HepG2 (cell line): ENCODE measurements around the gene RTF1. TPM values are rescaled to one million over a fixed set of nuclear protein-coding genes. Genes with fewer than 3 reads are reported as not detected.

Source experiments
- ARNT ChIP-seq: fragments of 450-650 bp; IDR thresholded peaks from 2 replicates; pipeline ENCODE4 v1.6.1; 2017
- ASH2L ChIP-seq: fragments of 300-600, 200-600 bp; sonication (generic); IDR thresholded peaks from 2 replicates; pipeline ENCODE4 v1.7.0; 2017; ENCODE audit warnings: low read depth, mild to moderate bottlenecking, moderate library complexity, mixed read lengths, low read length; ENCODE audit not compliant: insufficient read length
- BCL6 ChIP-seq: IDR thresholded peaks from 2 replicates; pipeline ENCODE4 v1.6.1; 2016; ENCODE audit warnings: missing genetic modification reagents, missing compliant biosample characterization
- CCDC6 ChIP-seq: sonication (generic); formaldehyde crosslinking; IDR thresholded peaks from 2 replicates; pipeline ENCODE4 v1.8.1; 2022; ENCODE audit warnings: mild to moderate bottlenecking, missing genetic modification reagents, moderate library complexity
- DPF2 ChIP-seq: sonication (generic); formaldehyde crosslinking; IDR thresholded peaks from 2 replicates; pipeline ENCODE4 v1.4.0; 2020; ENCODE audit warnings: mild to moderate bottlenecking, low read depth, missing genetic modification reagents, borderline replicate concordance
- ERF ChIP-seq: IDR thresholded peaks from 2 replicates; pipeline ENCODE4 v1.6.1; 2018; ENCODE audit warnings: missing biosample characterization, missing genetic modification reagents
- GFI1 ChIP-seq: sonication (generic); formaldehyde crosslinking; IDR thresholded peaks from 2 replicates; pipeline ENCODE4 v1.5.0; 2020; ENCODE audit warnings: missing genetic modification reagents, mild to moderate bottlenecking, borderline replicate concordance
- HDAC6 ChIP-seq: fragments of 200-600 bp; sonication (generic); IDR thresholded peaks from 2 replicates; pipeline ENCODE4 v1.7.0; 2017; ENCODE audit warnings: mild to moderate bottlenecking, antibody characterized with exemption, low read length, low read depth
- KDM2A ChIP-seq: sonication (generic); formaldehyde crosslinking; IDR thresholded peaks from 2 replicates; pipeline ENCODE4 v1.4.0; 2020; ENCODE audit warnings: low read depth, missing genetic modification reagents, borderline replicate concordance
- KLF9 ChIP-seq: IDR thresholded peaks from 2 replicates; pipeline ENCODE4 v1.6.1; 2016; ENCODE audit warnings: low read depth
- NCOR1 ChIP-seq: fragments of 200-600 bp; sonication (generic); IDR thresholded peaks from 2 replicates; pipeline ENCODE4 v1.7.0; 2017; ENCODE audit warnings: antibody characterized with exemption, low read length, borderline replicate concordance
- PHF20 ChIP-seq: sonication (generic); formaldehyde crosslinking; IDR thresholded peaks from 2 replicates; pipeline ENCODE4 v1.5.0; 2020; ENCODE audit warnings: mild to moderate bottlenecking, missing genetic modification reagents
- RARA ChIP-seq: IDR thresholded peaks from 2 replicates; pipeline ENCODE4 v1.6.1; 2016; ENCODE audit warnings: missing genetic modification reagents, missing compliant biosample characterization
- SP140L ChIP-seq: sonication (generic); formaldehyde crosslinking; IDR thresholded peaks from 2 replicates; pipeline ENCODE4 v1.4.0; 2020; ENCODE audit warnings: missing genetic modification reagents, borderline replicate concordance
- TARDBP ChIP-seq: sonication (generic); formaldehyde crosslinking; IDR thresholded peaks from 2 replicates; pipeline ENCODE4 v1.8.0; 2022; ENCODE audit warnings: mild to moderate bottlenecking, missing genetic modification reagents
- TCF7L2 ChIP-seq: IDR thresholded peaks from 2 replicates; pipeline ENCODE4 v1.6.1; 2011; ENCODE audit warnings: mild to moderate bottlenecking, low read depth, low read length, moderate library complexity
- ZNF17 ChIP-seq: sonication (generic); formaldehyde crosslinking; IDR thresholded peaks from 2 replicates; pipeline ENCODE4 v1.5.0; 2020; ENCODE audit warnings: mild to moderate bottlenecking, missing genetic modification reagents
- ZNF331 ChIP-seq: sonication (generic); formaldehyde crosslinking; IDR thresholded peaks from 2 replicates; pipeline ENCODE4 v1.4.0; 2020; ENCODE audit warnings: missing genetic modification reagents
- ZNF431 ChIP-seq: sonication (generic); formaldehyde crosslinking; IDR thresholded peaks from 2 replicates; pipeline ENCODE4 v1.9.0; 2022; ENCODE audit warnings: missing genetic modification reagents, low read depth, mild to moderate bottlenecking, borderline replicate concordance
- ZNF501 ChIP-seq: sonication (generic); formaldehyde crosslinking; IDR thresholded peaks from 2 replicates; pipeline ENCODE4 v1.5.1; 2020; ENCODE audit warnings: mild to moderate bottlenecking, moderate library complexity, missing genetic modification reagents
- ZNF605 ChIP-seq: sonication (generic); formaldehyde crosslinking; IDR thresholded peaks from 2 replicates; pipeline ENCODE4 v1.8.0; 2022; ENCODE audit warnings: mild to moderate bottlenecking, missing genetic modification reagents
- ZNF614 ChIP-seq: IDR thresholded peaks from 2 replicates; pipeline ENCODE4 v1.6.1; 2018; ENCODE audit warnings: missing biosample characterization, missing genetic modification reagents, inconsistent platforms, borderline replicate concordance
- ZNF670 ChIP-seq: sonication (generic); formaldehyde crosslinking; IDR thresholded peaks from 2 replicates; pipeline ENCODE4 v1.8.0; 2022; ENCODE audit warnings: mild to moderate bottlenecking, missing genetic modification reagents, borderline replicate concordance
- ZNF891 ChIP-seq: sonication (generic); formaldehyde crosslinking; IDR thresholded peaks from 2 replicates; pipeline ENCODE4 v1.5.0; 2020; ENCODE audit warnings: mild to moderate bottlenecking, missing genetic modification reagents
- ZSCAN21 ChIP-seq: sonication (generic); formaldehyde crosslinking; IDR thresholded peaks from 2 replicates; pipeline ENCODE4 v1.8.0; 2022; ENCODE audit warnings: mild to moderate bottlenecking, missing genetic modification reagents, moderate library complexity, borderline replicate concordance
- polyA plus RNA-seq, 8 experiments: library from polyadenylated mRNA; depleted of rRNA in 3 of 8; stranded (reverse) in 7 of 8; unstranded in 1 of 8; fragments of >200 nt; fragmentation: Illumina TruSeq in 4 of 8; extraction: Trizol in 4 of 8; gene quantifications; 2 replicates each; pipeline versions ENCODE4 v1.2.1 to v1.2.3, GENCODE V29; 2011 to 2016; ENCODE audit warnings: low read depth in 4 of 8, missing spikeins in 1 of 8, mixed read lengths in 1 of 8; ENCODE audit not compliant: insufficient read depth in 1 of 8
- total RNA-seq, 5 experiments: library from RNA; depleted of rRNA; stranded (reverse); fragments of >200 nt; fragmentation: Illumina TruSeq; extraction: Trizol; gene quantifications; 2 replicates each; pipeline ENCODE4 v1.2.3, GENCODE V29; 2016; ENCODE audit warnings: low read depth in 1 of 5
- TF ChIP-seq, protein P1 (sequence below): sonication (generic); formaldehyde crosslinking; IDR thresholded peaks from 2 replicates; pipeline ENCODE4 v1.5.1; 2020; ENCODE audit warnings: missing genetic modification reagents, mild to moderate bottlenecking, borderline replicate concordance
- TF ChIP-seq, protein P2 (sequence below): sonication (generic); formaldehyde crosslinking; IDR thresholded peaks from 2 replicates; pipeline ENCODE4 v1.4.0; 2020; ENCODE audit warnings: missing genetic modification reagents
- TF ChIP-seq, protein P3 (sequence below): sonication (generic); formaldehyde crosslinking; IDR thresholded peaks from 2 replicates; pipeline ENCODE4 v1.4.0; 2020; ENCODE audit warnings: missing genetic modification reagents
- TF ChIP-seq, protein P4 (sequence below): sonication (generic); formaldehyde crosslinking; IDR thresholded peaks from 2 replicates; pipeline ENCODE4 v1.8.1; 2023; ENCODE audit warnings: missing genetic modification reagents, mild to moderate bottlenecking, borderline replicate concordance

Gene RTF1
- total and polyA plus RNA-seq, 2 of the 13 experiments (the other 11 are each of a cell fraction or from before 2014, with no cell fraction given), result 13.9 to 17.9 TPM

DNA sequence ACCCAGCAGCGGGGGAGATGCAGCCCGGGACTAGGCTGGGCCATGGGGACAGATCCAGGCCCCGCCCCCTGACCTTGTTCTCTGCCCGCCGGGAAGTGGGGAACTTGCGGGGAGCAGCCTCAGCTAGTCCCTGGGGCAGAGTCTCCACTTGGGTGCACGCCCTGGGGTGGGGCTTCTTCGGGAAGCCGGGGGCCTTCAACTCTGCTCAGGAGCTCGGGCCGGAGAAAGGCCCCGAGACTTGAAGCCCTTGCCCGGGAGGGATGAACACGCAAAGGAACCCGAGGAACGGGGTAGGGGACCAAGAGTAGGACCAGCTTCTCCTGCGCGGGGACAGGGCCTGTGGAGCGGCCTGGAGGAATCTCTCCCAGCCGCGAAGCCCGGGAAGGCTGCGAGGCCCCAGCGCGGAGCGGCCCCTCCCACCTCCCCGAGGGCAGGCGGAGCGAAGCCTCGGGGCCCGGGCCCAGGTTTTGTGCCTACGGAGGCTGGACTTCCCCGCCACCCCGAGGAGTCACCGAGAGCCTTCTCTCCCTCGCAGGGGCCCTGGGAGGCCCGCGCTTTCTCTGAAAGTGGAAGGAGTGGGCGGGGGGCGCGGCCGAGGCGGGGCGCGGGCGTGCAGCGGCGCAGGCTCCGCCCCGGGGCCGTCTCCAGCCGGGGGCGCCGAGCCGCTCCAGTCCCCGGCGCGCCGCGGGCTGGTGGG lies 76.5 kb downstream of the RTF1 start, which contains the start of gene ITPKA (continued):
- TF ChIP-seq ZNF501, result peak; percentile 84
- TF ChIP-seq, protein P1, sequence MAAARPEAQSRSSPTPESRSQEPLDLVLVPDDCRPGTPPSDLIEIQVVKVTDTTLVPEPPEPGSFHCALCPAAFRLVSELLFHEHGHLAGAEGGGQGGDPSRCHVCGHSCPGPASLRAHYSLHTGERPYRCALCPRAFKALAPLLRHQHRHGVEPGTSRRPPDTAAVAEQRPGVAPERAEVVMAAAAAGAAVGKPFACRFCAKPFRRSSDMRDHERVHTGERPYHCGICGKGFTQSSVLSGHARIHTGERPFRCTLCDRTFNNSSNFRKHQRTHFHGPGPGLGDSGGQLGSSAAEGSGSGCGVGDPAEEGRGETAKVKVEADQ (CRISPR knock-in tag), result no peak
- TF ChIP-seq HDAC6, result no peak
- TF ChIP-seq ZNF891 (CRISPR knock-in tag), result peak; percentile 75
- TF ChIP-seq BCL6, result peak; percentile 44; the same call in 1 of the 2 replicates
- TF ChIP-seq TARDBP, result peak; percentile 53; the same call in 1 of the 2 replicates
- peak; percentile 80 for TF ChIP-seq ZNF605 (CRISPR knock-in tag)
- TF ChIP-seq RARA (CRISPR knock-in tag), result 0 out of 2 replicates have a peak, but pooled peaks have one; percentile 30
- no peak for TF ChIP-seq TCF7L2
- TF ChIP-seq ZNF331, result peak; percentile 65; the same call in 1 of the 2 replicates
- TF ChIP-seq, protein P2, sequence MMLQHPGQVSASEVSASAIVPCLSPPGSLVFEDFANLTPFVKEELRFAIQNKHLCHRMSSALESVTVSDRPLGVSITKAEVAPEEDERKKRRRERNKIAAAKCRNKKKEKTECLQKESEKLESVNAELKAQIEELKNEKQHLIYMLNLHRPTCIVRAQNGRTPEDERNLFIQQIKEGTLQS (CRISPR knock-in tag), result no peak
- TF ChIP-seq ZNF431 (CRISPR knock-in tag), result no peak
- peak; percentile 35; the same call in 1 of the 2 replicates for TF ChIP-seq ZNF670 (CRISPR knock-in tag)
- TF ChIP-seq, protein P3, sequence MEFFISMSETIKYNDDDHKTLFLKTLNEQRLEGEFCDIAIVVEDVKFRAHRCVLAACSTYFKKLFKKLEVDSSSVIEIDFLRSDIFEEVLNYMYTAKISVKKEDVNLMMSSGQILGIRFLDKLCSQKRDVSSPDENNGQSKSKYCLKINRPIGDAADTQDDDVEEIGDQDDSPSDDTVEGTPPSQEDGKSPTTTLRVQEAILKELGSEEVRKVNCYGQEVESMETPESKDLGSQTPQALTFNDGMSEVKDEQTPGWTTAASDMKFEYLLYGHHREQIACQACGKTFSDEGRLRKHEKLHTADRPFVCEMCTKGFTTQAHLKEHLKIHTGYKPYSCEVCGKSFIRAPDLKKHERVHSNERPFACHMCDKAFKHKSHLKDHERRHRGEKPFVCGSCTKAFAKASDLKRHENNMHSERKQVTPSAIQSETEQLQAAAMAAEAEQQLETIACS (CRISPR knock-in tag), result no peak
- TF ChIP-seq DPF2 (CRISPR knock-in tag), result no peak
- peak; percentile 71 for TF ChIP-seq ASH2L
- 0 out of 2 replicates have a peak, but pooled peaks have one; percentile 5 for TF ChIP-seq CCDC6 (CRISPR knock-in tag)
- TF ChIP-seq ZNF614 (CRISPR knock-in tag), result peak; percentile 23; the same call in 1 of the 2 replicates
- peak; percentile 47; the same call in 1 of the 2 replicates for TF ChIP-seq ERF
- TF ChIP-seq NCOR1, result 0 out of 2 replicates have a peak, but pooled peaks have one; percentile 26
- TF ChIP-seq, protein P4, sequence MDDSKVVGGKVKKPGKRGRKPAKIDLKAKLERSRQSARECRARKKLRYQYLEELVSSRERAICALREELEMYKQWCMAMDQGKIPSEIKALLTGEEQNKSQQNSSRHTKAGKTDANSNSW (CRISPR knock-in tag), result no peak
- peak; percentile 53; the same call in 1 of the 2 replicates for TF ChIP-seq GFI1 (CRISPR knock-in tag)
- TF ChIP-seq SP140L (CRISPR knock-in tag), result no peak
- 0 out of 2 replicates have a peak, but pooled peaks have one; percentile 13 for TF ChIP-seq PHF20 (CRISPR knock-in tag)
- TF ChIP-seq ZSCAN21 (CRISPR knock-in tag), result no peak
- peak; percentile 65; the same call in 1 of the 2 replicates for TF ChIP-seq KDM2A (CRISPR knock-in tag)
- peak; percentile 86 for TF ChIP-seq ZNF17 (CRISPR knock-in tag)
- no peak for TF ChIP-seq KLF9
- no peak for TF ChIP-seq ARNT
